Erythroblast (primary cell): Measurements from ENCODE around the gene ADARB1.

Experiments
- GATA1 ChIP-seq: IDR thresholded peaks from 2 replicates; pipeline ENCODE4 v1.6.1; 2011; ENCODE audit warnings: low read depth, mild to moderate bottlenecking, control low read depth, low read length, moderate library complexity
- POLR2A ChIP-seq: IDR thresholded peaks from 2 replicates; pipeline ENCODE4 v1.6.1; 2011; ENCODE audit warnings: mild to moderate bottlenecking, low read length

DNA sequence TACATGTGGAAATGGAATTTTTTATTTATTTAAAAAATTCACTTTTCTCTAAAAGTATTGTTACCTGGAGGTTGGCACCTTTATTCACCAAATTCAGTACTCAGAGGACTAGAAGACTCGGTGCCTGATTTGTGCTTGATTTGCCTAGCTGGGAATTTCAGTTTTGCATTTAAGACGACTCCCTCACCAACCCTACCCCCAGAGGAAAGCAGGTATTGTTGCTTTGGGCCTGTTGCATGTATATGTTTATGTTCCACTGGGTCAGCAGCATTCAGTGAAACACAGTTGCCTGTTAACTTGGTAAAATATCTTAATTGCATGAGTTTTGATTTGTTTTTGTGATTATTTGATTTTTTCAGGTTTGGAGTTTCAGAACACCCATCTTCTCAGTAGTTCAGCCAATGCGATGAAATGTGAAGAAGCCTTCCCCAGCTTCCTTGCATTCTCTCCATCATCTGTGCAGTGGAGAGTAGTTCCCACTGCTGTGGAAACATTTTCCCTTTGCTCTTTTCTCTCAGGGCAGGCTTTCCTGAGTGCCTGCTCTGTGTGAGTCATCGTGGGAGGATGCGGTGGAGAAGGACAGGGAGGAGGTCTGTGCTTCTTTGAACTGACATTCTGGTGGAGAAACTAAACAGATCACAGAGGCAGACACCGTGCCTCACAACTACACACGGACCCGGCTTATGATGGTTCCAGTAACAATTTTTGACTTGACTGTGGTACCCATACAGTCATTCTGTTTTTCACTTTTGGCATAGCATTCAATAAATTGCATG, 6.4 kb downstream of the ADARB1 start:
- TF ChIP-seq POLR2A = no peak
- no peak for TF ChIP-seq GATA1
